Esophagus squamous epithelium (tissue), 4 donors: ENCODE data around the gene PBX2.

Experiments used
- POLR2A ChIP-seq, 4 donors: fragments of 450-650 bp; IDR thresholded peaks; one replicate each; pipeline ENCODE4 v1.6.1; 2017; ENCODE audit warnings: antibody characterized with exemption in 4 of 4, mild to moderate bottlenecking in 4 of 4, moderate library complexity in 3 of 4
- TF ChIP-seq, protein P1 (sequence below), 6 experiments: fragments of 450-650 bp in 4 of 6; fragments of 200-600 bp in 2 of 6; sonication (generic) in 2 of 6; IDR thresholded peaks; one replicate each; pipeline ENCODE4 v1.5.1; 2016 to 2019; ENCODE audit warnings: antibody characterized with exemption in 6 of 6, mild to moderate bottlenecking in 4 of 6, moderate library complexity in 4 of 6

DNA sequence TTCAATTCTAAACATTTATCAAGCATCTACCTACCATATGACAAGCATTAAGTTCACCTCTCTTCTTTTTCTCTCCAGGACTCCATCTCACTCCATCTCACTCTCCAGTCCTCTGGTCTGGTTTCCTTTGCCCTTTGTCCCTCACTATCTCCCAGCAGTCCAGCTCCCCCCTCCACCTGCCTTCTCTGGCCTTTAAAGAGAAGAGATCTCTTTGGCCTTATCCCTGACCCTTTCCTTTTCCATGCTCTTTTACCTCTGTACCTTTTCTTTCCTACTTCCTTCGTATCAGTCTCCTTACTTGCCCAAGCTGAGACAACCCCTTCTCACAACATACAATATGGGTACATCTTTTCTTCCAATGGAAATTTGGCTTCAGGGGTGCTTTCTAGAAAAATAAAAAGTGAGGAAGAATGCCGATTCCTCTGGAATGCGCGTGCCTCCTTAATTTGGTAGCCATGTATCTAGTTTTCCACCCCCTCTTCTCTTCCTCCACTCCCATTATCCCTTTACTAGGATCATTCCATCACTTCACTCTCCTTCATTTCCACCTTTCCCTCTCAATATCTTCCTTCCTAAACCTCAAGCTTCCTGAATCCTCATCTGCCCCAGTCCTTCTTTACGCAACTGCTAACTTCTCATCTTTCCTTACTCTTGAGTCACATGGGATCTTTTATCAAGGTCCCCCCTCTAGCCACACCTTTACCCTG is 13.4 kb downstream of the PBX2 start:
- no peak for TF ChIP-seq POLR2A (IDR thresholded peaks at IDR 0.05)
- TF ChIP-seq, protein P1, sequence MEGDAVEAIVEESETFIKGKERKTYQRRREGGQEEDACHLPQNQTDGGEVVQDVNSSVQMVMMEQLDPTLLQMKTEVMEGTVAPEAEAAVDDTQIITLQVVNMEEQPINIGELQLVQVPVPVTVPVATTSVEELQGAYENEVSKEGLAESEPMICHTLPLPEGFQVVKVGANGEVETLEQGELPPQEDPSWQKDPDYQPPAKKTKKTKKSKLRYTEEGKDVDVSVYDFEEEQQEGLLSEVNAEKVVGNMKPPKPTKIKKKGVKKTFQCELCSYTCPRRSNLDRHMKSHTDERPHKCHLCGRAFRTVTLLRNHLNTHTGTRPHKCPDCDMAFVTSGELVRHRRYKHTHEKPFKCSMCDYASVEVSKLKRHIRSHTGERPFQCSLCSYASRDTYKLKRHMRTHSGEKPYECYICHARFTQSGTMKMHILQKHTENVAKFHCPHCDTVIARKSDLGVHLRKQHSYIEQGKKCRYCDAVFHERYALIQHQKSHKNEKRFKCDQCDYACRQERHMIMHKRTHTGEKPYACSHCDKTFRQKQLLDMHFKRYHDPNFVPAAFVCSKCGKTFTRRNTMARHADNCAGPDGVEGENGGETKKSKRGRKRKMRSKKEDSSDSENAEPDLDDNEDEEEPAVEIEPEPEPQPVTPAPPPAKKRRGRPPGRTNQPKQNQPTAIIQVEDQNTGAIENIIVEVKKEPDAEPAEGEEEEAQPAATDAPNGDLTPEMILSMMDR (IDR thresholded peaks at IDR 0.05): no peak
